ENCODE measurements around the gene SPATA17.

Gene SPATA17

GRCh38 chr1:217622042-217622441 is 9.1 kb upstream of the SPATA17 start:
- Histone ChIP-seq H3K4me1 (ENCODE audit: insufficient read depth, low read length) (no peaks in the 10 kb centered on the region), H3K36me3 (ENCODE audit: insufficient read depth, low read length) (peaks cover 5% of the 10 kb centered on the region), H3K9ac (ENCODE audit: low read length) (no peak overlapping the region), H3K27me3 (ENCODE audit: control insufficient read depth in 1 of 2, insufficient read depth in 2 of 2, low read length in 2 of 2) (no peaks in the 10 kb centered on the region), H3K4me3 (ENCODE audit: low read depth in 1 of 2, low read length in 2 of 2) (no peak overlapping the region), H3K27ac (ENCODE audit: low read depth, low read length) (no peak overlapping the region), H3K9me3 (ENCODE audit: low read length) (no peaks in the 10 kb centered on the region)

- no peak overlapping the region for H3K4me3 ChIP-seq (ENCODE audit: low read depth in 1 of 2, low read length in 2 of 2)
- no peaks in the 10 kb centered on the region for H3K27me3 ChIP-seq (ENCODE audit: control insufficient read depth in 1 of 2, insufficient read depth in 2 of 2, low read length in 2 of 2)
- no peak overlapping the region for H3K9ac ChIP-seq (ENCODE audit: low read length)
- H3K4me1 ChIP-seq (ENCODE audit: insufficient read depth, low read length) = peaks cover 12% of the 10 kb centered on the region
- H3K36me3 ChIP-seq (ENCODE audit: insufficient read depth, low read length) = no peaks in the 10 kb centered on the region
- no peak overlapping the region for H3K27ac ChIP-seq (ENCODE audit: low read depth, low read length)
- no peaks in the 10 kb centered on the region for H3K9me3 ChIP-seq (ENCODE audit: low read length)
Measured at GRCh38 chr1:217626321-217626720, 4.8 kb upstream of the SPATA17 start.

- Histone ChIP-seq H3K9me3 (ENCODE audit: low read length) (no peaks in the 10 kb centered on the region), H3K36me3 (ENCODE audit: insufficient read depth, low read length) (no peaks in the 10 kb centered on the region), H3K27me3 (ENCODE audit: control insufficient read depth in 1 of 2, insufficient read depth in 2 of 2, low read length in 2 of 2) (no peaks in the 10 kb centered on the region), H3K4me3 (ENCODE audit: low read depth in 1 of 2, low read length in 2 of 2) (no peak overlapping the region), H3K27ac (ENCODE audit: low read depth, low read length) (no peak overlapping the region), H3K4me1 (ENCODE audit: insufficient read depth, low read length) (peaks cover 17% of the 10 kb centered on the region), H3K9ac (ENCODE audit: low read length) (no peak overlapping the region)
Measured at GRCh38 chr1:217627431-217627830, 3.7 kb upstream of the SPATA17 start.

- Histone ChIP-seq H3K9ac (ENCODE audit: low read length) (no peak overlapping the region), H3K27me3 (ENCODE audit: control insufficient read depth in 1 of 2, insufficient read depth in 2 of 2, low read length in 2 of 2) (no peaks in the 10 kb centered on the region), H3K4me3 (ENCODE audit: low read depth in 1 of 2, low read length in 2 of 2) (no peak overlapping the region), H3K9me3 (ENCODE audit: low read length) (no peaks in the 10 kb centered on the region), H3K36me3 (ENCODE audit: insufficient read depth, low read length) (no peaks in the 10 kb centered on the region), H3K4me1 (ENCODE audit: insufficient read depth, low read length) (no peaks in the 10 kb centered on the region), H3K27ac (ENCODE audit: low read depth, low read length) (no peak overlapping the region)
Measured at GRCh38 chr1:217642455-217642854, 11.3 kb downstream of the SPATA17 start.

GRCh38 chr1:217647791-217648190 is 16.6 kb downstream of the SPATA17 start:
- H3K27ac ChIP-seq (ENCODE audit: low read depth, low read length) = no peak overlapping the region
- H3K9ac ChIP-seq (ENCODE audit: low read length) = no peak overlapping the region
- H3K36me3 ChIP-seq (ENCODE audit: insufficient read depth, low read length) = no peaks in the 10 kb centered on the region
- no peaks in the 10 kb centered on the region for H3K9me3 ChIP-seq (ENCODE audit: low read length)
- no peaks in the 10 kb centered on the region for H3K27me3 ChIP-seq (ENCODE audit: control insufficient read depth in 1 of 2, insufficient read depth in 2 of 2, low read length in 2 of 2)
- H3K4me1 ChIP-seq (ENCODE audit: insufficient read depth, low read length) = no peaks in the 10 kb centered on the region
- no peak overlapping the region for H3K4me3 ChIP-seq (ENCODE audit: low read depth in 1 of 2, low read length in 2 of 2)

- no peak overlapping the region for H3K27ac ChIP-seq (ENCODE audit: low read depth, low read length)
- no peaks in the 10 kb centered on the region for H3K4me1 ChIP-seq (ENCODE audit: insufficient read depth, low read length)
- H3K9me3 ChIP-seq (ENCODE audit: low read length) = no peaks in the 10 kb centered on the region
- H3K4me3 ChIP-seq (ENCODE audit: low read depth in 1 of 2, low read length in 2 of 2) = no peak overlapping the region
- H3K36me3 ChIP-seq (ENCODE audit: insufficient read depth, low read length) = no peaks in the 10 kb centered on the region
- no peaks in the 10 kb centered on the region for H3K27me3 ChIP-seq (ENCODE audit: control insufficient read depth in 1 of 2, insufficient read depth in 2 of 2, low read length in 2 of 2)
- no peak overlapping the region for H3K9ac ChIP-seq (ENCODE audit: low read length)
Measured at GRCh38 chr1:217650674-217651073, 19.5 kb downstream of the SPATA17 start.

GRCh38 chr1:217660353-217661062 is 29.4 kb downstream of the SPATA17 start:
- Histone ChIP-seq H3K9ac (ENCODE audit: low read length) (no peak overlapping the region), H3K36me3 (ENCODE audit: insufficient read depth, low read length) (no peaks in the 10 kb centered on the region), H3K27me3 (ENCODE audit: control insufficient read depth in 1 of 2, insufficient read depth in 2 of 2, low read length in 2 of 2) (no peaks in the 10 kb centered on the region), H3K27ac (ENCODE audit: low read depth, low read length) (no peak overlapping the region), H3K4me1 (ENCODE audit: insufficient read depth, low read length) (no peaks in the 10 kb centered on the region), H3K4me3 (ENCODE audit: low read depth in 1 of 2, low read length in 2 of 2) (no peak overlapping the region), H3K9me3 (ENCODE audit: low read length) (no peaks in the 10 kb centered on the region)

GRCh38 chr1:217661407-217661806 is 30.3 kb downstream of the SPATA17 start:
- Histone ChIP-seq H3K36me3 (ENCODE audit: insufficient read depth, low read length) (no peaks in the 10 kb centered on the region), H3K4me3 (ENCODE audit: low read depth in 1 of 2, low read length in 2 of 2) (no peak overlapping the region), H3K27ac (ENCODE audit: low read depth, low read length) (no peak overlapping the region), H3K9ac (ENCODE audit: low read length) (no peak overlapping the region), H3K27me3 (ENCODE audit: control insufficient read depth in 1 of 2, insufficient read depth in 2 of 2, low read length in 2 of 2) (no peaks in the 10 kb centered on the region), H3K9me3 (ENCODE audit: low read length) (no peaks in the 10 kb centered on the region), H3K4me1 (ENCODE audit: insufficient read depth, low read length) (no peaks in the 10 kb centered on the region)

- H3K4me1 ChIP-seq (ENCODE audit: insufficient read depth, low read length) = no peaks in the 10 kb centered on the region
- no peaks in the 10 kb centered on the region for H3K27me3 ChIP-seq (ENCODE audit: control insufficient read depth in 1 of 2, insufficient read depth in 2 of 2, low read length in 2 of 2)
- H3K4me3 ChIP-seq (ENCODE audit: low read depth in 1 of 2, low read length in 2 of 2) = no peak overlapping the region
- no peaks in the 10 kb centered on the region for H3K9me3 ChIP-seq (ENCODE audit: low read length)
- no peak overlapping the region for H3K9ac ChIP-seq (ENCODE audit: low read length)
- no peaks in the 10 kb centered on the region for H3K36me3 ChIP-seq (ENCODE audit: insufficient read depth, low read length)
- H3K27ac ChIP-seq (ENCODE audit: low read depth, low read length) = no peak overlapping the region
Measured at GRCh38 chr1:217668351-217668940, 37.3 kb downstream of the SPATA17 start.

- no peak overlapping the region for H3K4me3 ChIP-seq (ENCODE audit: low read depth in 1 of 2, low read length in 2 of 2)
- no peak overlapping the region for H3K9ac ChIP-seq (ENCODE audit: low read length)
- no peaks in the 10 kb centered on the region for H3K36me3 ChIP-seq (ENCODE audit: insufficient read depth, low read length)
- no peaks in the 10 kb centered on the region for H3K9me3 ChIP-seq (ENCODE audit: low read length)
- no peaks in the 10 kb centered on the region for H3K4me1 ChIP-seq (ENCODE audit: insufficient read depth, low read length)
- H3K27ac ChIP-seq (ENCODE audit: low read depth, low read length) = no peak overlapping the region
- H3K27me3 ChIP-seq (ENCODE audit: control insufficient read depth in 1 of 2, insufficient read depth in 2 of 2, low read length in 2 of 2) = no peaks in the 10 kb centered on the region
Measured at GRCh38 chr1:217673387-217673786, 42.2 kb downstream of the SPATA17 start.

- no peaks in the 10 kb centered on the region for H3K36me3 ChIP-seq (ENCODE audit: insufficient read depth, low read length)
- H3K4me3 ChIP-seq (ENCODE audit: low read depth in 1 of 2, low read length in 2 of 2) = no peak overlapping the region
- no peak overlapping the region for H3K9ac ChIP-seq (ENCODE audit: low read length)
- no peaks in the 10 kb centered on the region for H3K9me3 ChIP-seq (ENCODE audit: low read length)
- H3K4me1 ChIP-seq (ENCODE audit: insufficient read depth, low read length) = no peaks in the 10 kb centered on the region
- no peak overlapping the region for H3K27ac ChIP-seq (ENCODE audit: low read depth, low read length)
- H3K27me3 ChIP-seq (ENCODE audit: control insufficient read depth in 1 of 2, insufficient read depth in 2 of 2, low read length in 2 of 2) = no peaks in the 10 kb centered on the region
Measured at GRCh38 chr1:217674028-217674729, 43.0 kb downstream of the SPATA17 start.

Measured in muscle layer of colon (tissue), 2 donors.